Peyer's patch (tissue), 4 donors: ENCODE data around the gene LAGE3.

Experiments
- POLR2A ChIP-seq, 2 donors: fragments of 450-650 bp; IDR thresholded peaks; one replicate each; pipeline ENCODE4 v1.5.1; 2017; ENCODE audit warnings: antibody characterized with exemption in 2 of 2, mild to moderate bottlenecking in 2 of 2, moderate library complexity in 2 of 2
- TF ChIP-seq, protein P1 (sequence below), 6 experiments: fragments of 450-650 bp in 4 of 6; fragments of 200-600 bp in 2 of 6; sonication (generic) in 1 of 6; IDR thresholded peaks; one replicate each; pipeline ENCODE4 v1.5.1; 2017 to 2019; ENCODE audit warnings: antibody characterized with exemption in 6 of 6, mild to moderate bottlenecking in 3 of 6, moderate library complexity in 1 of 6

DNA sequence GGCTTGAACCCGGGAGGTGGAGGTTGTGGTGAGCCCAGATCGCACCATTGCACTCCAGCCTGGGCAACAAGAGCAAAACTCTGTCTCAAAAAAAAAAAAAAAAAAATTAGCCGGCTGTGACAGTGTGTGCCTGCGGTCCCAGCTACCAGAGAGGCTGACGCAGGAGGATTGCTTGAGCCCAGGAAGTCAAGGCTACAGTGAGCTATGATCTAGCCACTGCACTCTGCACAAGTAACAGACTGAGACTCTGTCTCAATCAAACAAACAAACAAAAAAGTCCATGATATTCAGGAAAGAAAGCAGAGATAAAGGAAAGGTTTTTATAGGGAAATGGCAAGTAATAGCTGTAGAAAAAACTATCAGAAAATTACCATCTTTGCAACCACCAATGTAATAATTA lies 2.1 kb upstream of the LAGE3 start:
- TF ChIP-seq, protein P1, sequence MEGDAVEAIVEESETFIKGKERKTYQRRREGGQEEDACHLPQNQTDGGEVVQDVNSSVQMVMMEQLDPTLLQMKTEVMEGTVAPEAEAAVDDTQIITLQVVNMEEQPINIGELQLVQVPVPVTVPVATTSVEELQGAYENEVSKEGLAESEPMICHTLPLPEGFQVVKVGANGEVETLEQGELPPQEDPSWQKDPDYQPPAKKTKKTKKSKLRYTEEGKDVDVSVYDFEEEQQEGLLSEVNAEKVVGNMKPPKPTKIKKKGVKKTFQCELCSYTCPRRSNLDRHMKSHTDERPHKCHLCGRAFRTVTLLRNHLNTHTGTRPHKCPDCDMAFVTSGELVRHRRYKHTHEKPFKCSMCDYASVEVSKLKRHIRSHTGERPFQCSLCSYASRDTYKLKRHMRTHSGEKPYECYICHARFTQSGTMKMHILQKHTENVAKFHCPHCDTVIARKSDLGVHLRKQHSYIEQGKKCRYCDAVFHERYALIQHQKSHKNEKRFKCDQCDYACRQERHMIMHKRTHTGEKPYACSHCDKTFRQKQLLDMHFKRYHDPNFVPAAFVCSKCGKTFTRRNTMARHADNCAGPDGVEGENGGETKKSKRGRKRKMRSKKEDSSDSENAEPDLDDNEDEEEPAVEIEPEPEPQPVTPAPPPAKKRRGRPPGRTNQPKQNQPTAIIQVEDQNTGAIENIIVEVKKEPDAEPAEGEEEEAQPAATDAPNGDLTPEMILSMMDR (IDR thresholded peaks at IDR 0.05), result no peak
- no peak for TF ChIP-seq POLR2A (IDR thresholded peaks at IDR 0.05)
